NCI-H2081 (cell line): ENCODE results near the gene HAGH.
"Not testable (repeated sequence)": the region's sequence is repeated elsewhere in the genome, so short reads cannot be mapped to it uniquely, and the experiment has no call there.

Source experiments
- DNase-seq, 2 experiments: peaks; one replicate each; lab custom pipeline; 2025; lab: John Stamatoyannopoulos, UW

Gene HAGH

GRCh38 chr16:1810106-1810505 lies 16.5 kb downstream of the HAGH start:
- DNase-seq: no peak

GRCh38 chr16:1809281-1809801 lies 17.3 kb downstream of the HAGH start:
- DNase-seq: no peak

GRCh38 chr16:1808691-1809090 lies 17.9 kb downstream of the HAGH start:
- DNase-seq: no peak

- DNase-seq: no peak
Observed at GRCh38 chr16:1807626-1808025, 19.0 kb downstream of the HAGH start.

- no peak for DNase-seq
Observed at GRCh38 chr16:1800701-1801100, 25.9 kb downstream of the HAGH start.

- not testable (repeated sequence) for DNase-seq
Observed at GRCh38 chr16:1799263-1799662, 27.4 kb downstream of the HAGH start.

GRCh38 chr16:1794908-1795666 lies 31.5 kb downstream of the HAGH start:
- DNase-seq: no peak

- DNase-seq: no peak
Observed at GRCh38 chr16:1794221-1794871, 32.3 kb downstream of the HAGH start.

- no peak for DNase-seq
Observed at GRCh38 chr16:1793578-1794220, 32.9 kb downstream of the HAGH start, which contains the start of gene IGFALS. Gene IGFALS, minus strand, starts transcription at chr16:1793705. Its CDS starts 53 bp downstream, at chr16:1793652.

- no peak for DNase-seq
Observed at GRCh38 chr16:1792836-1793577, 33.6 kb downstream of the HAGH start.

- no peak for DNase-seq
Observed at GRCh38 chr16:1791943-1792812, 34.4 kb downstream of the HAGH start.

- no peak for DNase-seq
Observed at GRCh38 chr16:1791256-1791942, 35.2 kb downstream of the HAGH start.

- DNase-seq: no peak
Observed at GRCh38 chr16:1790611-1791255, 35.9 kb downstream of the HAGH start.

GRCh38 chr16:1790261-1790610 lies 36.4 kb downstream of the HAGH start:
- DNase-seq: no peak

GRCh38 chr16:1789643-1790045 lies 37.0 kb downstream of the HAGH start:
- no peak for DNase-seq

GRCh38 chr16:1788708-1789100 lies 37.9 kb downstream of the HAGH start:
- DNase-seq: no peak

GRCh38 chr16:1788095-1788707 lies 38.4 kb downstream of the HAGH start:
- DNase-seq: no peak

- no peak for DNase-seq
Observed at GRCh38 chr16:1787322-1788094, 39.1 kb downstream of the HAGH start.

- DNase-seq: no peak
Observed at GRCh38 chr16:1787056-1787321, 39.6 kb downstream of the HAGH start.
